ENCODE measurements around the gene DDB1. TPM values are rescaled to one million over a fixed set of nuclear protein-coding genes. Genes with fewer than 3 reads are reported as not detected.

Gene DDB1
- total and polyA plus RNA-seq, 2 of the 13 experiments (the other 11 are each of a cell fraction or from before 2014, with no cell fraction given): 217 to 266 TPM

- TF ChIP-seq PCBP1 (IDR thresholded peaks at IDR 0.05; ENCODE audit: borderline replicate concordance, low read depth, low read length) (no peak), CBX5 (CRISPR knock-in tag; IDR thresholded peaks at IDR 0.05; ENCODE audit: borderline replicate concordance) (peak; percentile 26; the same call in 1 of the 2 replicates), ZNF432 (CRISPR knock-in tag; IDR thresholded peaks at IDR 0.05; ENCODE audit: borderline replicate concordance) (no peak), ATF7-NPFF (CRISPR knock-in tag; IDR thresholded peaks at IDR 0.05; ENCODE audit: low read depth) (no peak), MTA3 (CRISPR knock-in tag; IDR thresholded peaks at IDR 0.05) (no peak), NR2F1 (CRISPR knock-in tag; IDR thresholded peaks at IDR 0.05) (peak; percentile 32 to 61; a peak in 2 of 4 replicates), FUBP1 (CRISPR knock-in tag; IDR thresholded peaks at IDR 0.05; ENCODE audit: borderline replicate concordance) (no peak), CEBPB (IDR thresholded peaks at IDR 0.05; ENCODE audit: borderline replicate concordance, low read depth, low read length) (peak; percentile 93), KDM2A (CRISPR knock-in tag; IDR thresholded peaks at IDR 0.05; ENCODE audit: borderline replicate concordance, low read depth) (no peak), SMC3 (IDR thresholded peaks at IDR 0.05; ENCODE audit: low read length) (peak; percentile 23; the same call in 1 of the 2 replicates), ZNF430 (CRISPR knock-in tag; IDR thresholded peaks at IDR 0.05) (peak; percentile 49; the same call in 1 of the 2 replicates), ZBTB14 (CRISPR knock-in tag; IDR thresholded peaks at IDR 0.05) (no peak), ZFX (CRISPR knock-in tag; IDR thresholded peaks at IDR 0.05; ENCODE audit: low read depth) (0 out of 2 replicates have a peak, but pooled peaks have one; percentile 35), MYC (CRISPR knock-in tag; IDR thresholded peaks at IDR 0.05; ENCODE audit: borderline replicate concordance) (peak; percentile 44; the same call in 1 of the 2 replicates), GPBP1L1 (CRISPR knock-in tag; IDR thresholded peaks at IDR 0.05) (no peak), YY1 (IDR thresholded peaks at IDR 0.05; ENCODE audit: insufficient read depth, insufficient replicate concordance, low read depth, low read length) (peak; percentile 29), ARID2 (CRISPR knock-in tag; IDR thresholded peaks at IDR 0.05; ENCODE audit: borderline replicate concordance) (no peak), SIX1 (CRISPR knock-in tag; IDR thresholded peaks at IDR 0.05; ENCODE audit: borderline replicate concordance) (peak; percentile 91), ZNF672 (CRISPR knock-in tag; IDR thresholded peaks at IDR 0.05) (0 out of 2 replicates have a peak, but pooled peaks have one; percentile 57), PRDM4 (CRISPR knock-in tag; IDR thresholded peaks at IDR 0.05; ENCODE audit: borderline replicate concordance) (no peak), RXRA (CRISPR knock-in tag; IDR thresholded peaks at IDR 0.05) (peak; percentile 92)
Measured at GRCh38 chr11:61369372-61370348, 36.8 kb upstream of the DDB1 start (continued).
